Measurements from ENCODE around the gene JAG2. TPM values are rescaled to one million over a fixed set of nuclear protein-coding genes. Genes with fewer than 3 reads are reported as not detected.

The JAG2 gene
- total and polyA plus RNA-seq, 2 of the 4 experiments (the other 2 are of a cell fraction), result 0.18 to 0.58 TPM

GRCh38 chr14:105141026-105141425, 27.6 kb downstream of the JAG2 start:
- intact Hi-C loops (cut with micrococcal nuclease) (no loop called here), dilution Hi-C loops (cut with HindIII; ENCODE audit: low sequenced_read_pairs, unreplicated experiment) (no loop called here), in situ Hi-C loops (cut with MboI; ENCODE audit: low sequenced_read_pairs) (no loop called here)
- Histone ChIP-seq H4K20me1 (ENCODE audit: insufficient read depth, low read length) (no peaks in the 10 kb centered on the region), H2AK5ac (ENCODE audit: low read depth, low read length) (no peak overlapping the region), H2BK5ac (ENCODE audit: low read depth, low read length, poor library complexity, severe bottlenecking) (no peak overlapping the region), H2AK9ac (replicated peaks; ENCODE audit: low read depth, low read length, poor library complexity) (no peak overlapping the region), H3K4me3 (ENCODE audit: insufficient read depth, low read depth, low read length) (no peak overlapping the region), H2BK120ac (ENCODE audit: low read depth, low read length) (no peak overlapping the region), H3K56ac (ENCODE audit: extremely low read depth, insufficient read depth, low read length) (no peak overlapping the region), H4K8ac (ENCODE audit: low read depth in 2 of 2, low read length in 2 of 2) (no peak overlapping the region), H3K9me3 (ENCODE audit: control insufficient read depth, insufficient read depth, low read length) (peaks cover 14% of the 10 kb centered on the region), H3K4ac (ENCODE audit: low read depth, low read length) (no peak overlapping the region), H3K27ac (ENCODE audit: insufficient read depth, low read length) (no peak overlapping the region), H2AFZ (replicated peaks; ENCODE audit: low read length, poor library complexity) (no peak overlapping the region), H3K36me3 (ENCODE audit: control insufficient read depth, insufficient read depth, low read length) (no peaks in the 10 kb centered on the region), H2BK15ac (ENCODE audit: low read depth, low read length) (no peak overlapping the region), H3K18ac (ENCODE audit: low read depth, low read length) (no peak overlapping the region), H3K4me1 (ENCODE audit: control insufficient read depth, insufficient read depth, low read length) (no peaks in the 10 kb centered on the region), H3K23ac (ENCODE audit: low read depth, low read length) (no peak overlapping the region), H3K14ac (replicated peaks; ENCODE audit: low read depth, low read length) (no peak overlapping the region), H4K5ac (ENCODE audit: low read depth, low read length) (no peak overlapping the region), H2BK20ac (ENCODE audit: low read depth, low read length) (no peak overlapping the region), H3K27me3 (ENCODE audit: control insufficient read depth, insufficient read depth, low read length) (no peaks in the 10 kb centered on the region; the same call in 1 of the 2 replicates), H3K9ac (ENCODE audit: low read depth, low read length) (no peak overlapping the region), H3K9me1 (ENCODE audit: insufficient read depth, low read length) (no peaks in the 10 kb centered on the region), H4K91ac (ENCODE audit: insufficient read depth, low read depth, low read length) (no peak overlapping the region), H3K79me1 (ENCODE audit: low read depth in 1 of 2, low read length in 2 of 2) (no peaks in the 10 kb centered on the region), H3K4me2 (ENCODE audit: low read depth, low read length) (no peak overlapping the region)
- no TSS peak for BruUV-seq (replicated peaks)
- WGBS, 2 experiments (ENCODE audit: extremely low coverage in 2 of 2, insufficient read length in 1 of 2), result 71% methylated on average over 4 of the region's 6 CpGs; no CpG with 5 or more reads in 1 of the 2 experiments
- DNase-seq (no peak), ATAC-seq (ENCODE audit: low read depth) (no peak)
- POLR2A ChIA-PET (ENCODE audit: unreplicated experiment), result no interaction called here
- TF ChIP-seq RCOR1 (IDR thresholded peaks at IDR 0.05; ENCODE audit: insufficient replicate concordance, low read length), result no peak
- no peak for TF ChIP-seq MAZ (IDR thresholded peaks at IDR 0.05; ENCODE audit: borderline replicate concordance, low read depth, low read length)
- TF ChIP-seq FOS (IDR thresholded peaks at IDR 0.05; ENCODE audit: low read depth, low read length), result no peak
- no peak for TF ChIP-seq CTCF (conservative IDR thresholded peaks at IDR 0.05; ENCODE audit: low read depth, low read length)
- no peak for TF ChIP-seq CHD1 (IDR thresholded peaks at IDR 0.05; ENCODE audit: low read depth, low read length)
- TF ChIP-seq USF2 (IDR thresholded peaks at IDR 0.05; ENCODE audit: low read depth, low read length), result no peak
- TF ChIP-seq SMC3 (IDR thresholded peaks at IDR 0.05; ENCODE audit: low read depth, low read length), result no peak
- no peak for TF ChIP-seq CEBPB (IDR thresholded peaks at IDR 0.05; ENCODE audit: low read depth, low read length)
- no peak for TF ChIP-seq MAFK (IDR thresholded peaks at IDR 0.05; ENCODE audit: low read depth, low read length)
- CTCF ChIA-PET, result no interaction called here

Data from IMR-90 (cell line).